SK-N-SH (cell line): ENCODE results near the gene SFT2D3. TPM values are rescaled to one million over a fixed set of nuclear protein-coding genes. Genes with fewer than 3 reads are reported as not detected.

Source experiments
- CTCF ChIA-PET: fragments of 300-600, 350-600 bp; formaldehyde crosslinking; extraction: SDS; loops from one replicate; lab custom pipeline; 2021; lab: Yijun Ruan, JAX
- POLR2A ChIA-PET: fragments of 350-600 bp; sonication (Branson Sonifier 250); formaldehyde crosslinking; extraction: SDS; loops from one replicate; lab custom pipeline; 2020; ENCODE audit warnings: antibody characterized with exemption, inconsistent platforms; lab: Yijun Ruan, JAX
- DNase-seq: peaks from one replicate; pipeline ENCODE4 v3.0.0; 2012
- H2AFZ ChIP-seq: fragments of 200-600 bp; sonication (generic); 2 replicates; pipeline ENCODE4 v1.8.1; 2016; ENCODE audit warnings: antibody characterized with exemption, mild to moderate bottlenecking, low read depth
- H3F3A ChIP-seq: fragments of 200-600 bp; sonication (generic); replicated peaks from 2 replicates; pipeline ENCODE3; 2016; ENCODE audit warnings: antibody characterized with exemption, mild to moderate bottlenecking; ENCODE audit not compliant: insufficient read depth
- H3K27ac ChIP-seq, 2 experiments: fragments of 200-500 bp in 1 of 2; fragments of 200-600 bp in 1 of 2; sonication (Bioruptor generic) in 1 of 2; sonication (generic), shearing (Covaris generic) in 1 of 2; 2 replicates each; pipeline versions ENCODE4 v1.5.1 to v1.6.1; 2014 to 2016; ENCODE audit warnings: low read depth in 2 of 2, inconsistent platforms in 1 of 2, low read length in 1 of 2, mild to moderate bottlenecking in 1 of 2, mixed read lengths in 1 of 2
- H3K27me3 ChIP-seq: fragments of 200-600 bp; sonication (generic), shearing (Covaris generic); 2 replicates; pipeline ENCODE4 v1.6.1; 2016; ENCODE audit warnings: mixed run types; ENCODE audit not compliant: insufficient read depth
- H3K36me3 ChIP-seq, 2 experiments: fragments of 200-500 bp in 1 of 2; fragments of 200-600 bp in 1 of 2; sonication (Bioruptor generic) in 1 of 2; sonication (generic) in 1 of 2; replicated peaks in 1 of 2; 2 replicates each; pipeline versions ENCODE3 to v1.5.1; 2014 to 2016; ENCODE audit warnings: low read length in 1 of 2, mild to moderate bottlenecking in 1 of 2; ENCODE audit not compliant: insufficient read depth in 2 of 2, control insufficient read depth in 1 of 2
- H3K4me1 ChIP-seq, 2 experiments: fragments of 200-500 bp in 1 of 2; fragments of 200-600 bp in 1 of 2; sonication (Bioruptor generic) in 1 of 2; sonication (generic), shearing (Covaris generic) in 1 of 2; 2 replicates each; pipeline versions ENCODE4 v1.5.1 to v1.6.1; 2014 to 2016; ENCODE audit warnings: low read depth in 1 of 2, low read length in 1 of 2, mixed run types in 1 of 2; ENCODE audit not compliant: insufficient read depth in 2 of 2, control insufficient read depth in 1 of 2
- H3K4me2 ChIP-seq: fragments of 200-600 bp; sonication (generic), shearing (Covaris generic); 2 replicates; pipeline ENCODE4 v1.6.1; 2017; ENCODE audit warnings: mixed run types
- H3K4me3 ChIP-seq, 2 experiments: fragments of 200-500 bp in 1 of 2; fragments of 200-600 bp in 1 of 2; sonication (Bioruptor generic) in 1 of 2; sonication (generic), shearing (Covaris generic) in 1 of 2; 2 replicates each; pipeline versions ENCODE4 v1.5.1 to v1.8.1; 2014 to 2016; ENCODE audit warnings: low read depth in 2 of 2, inconsistent platforms in 1 of 2, low read length in 1 of 2, mild to moderate bottlenecking in 1 of 2, mixed read lengths in 1 of 2, moderate library complexity in 1 of 2
- H3K79me2 ChIP-seq: fragments of 200-600 bp; sonication (generic); 2 replicates; pipeline ENCODE4 v1.8.1; 2017; ENCODE audit warnings: mild to moderate bottlenecking; ENCODE audit not compliant: insufficient read depth
- H3K9ac ChIP-seq: fragments of 200-600 bp; sonication (generic); 2 replicates; pipeline ENCODE4 v1.6.1; 2017; ENCODE audit warnings: mixed run types
- H3K9me2 ChIP-seq: fragments of 200-600 bp; sonication (generic); 2 replicates; pipeline ENCODE4 v1.6.1; 2017; ENCODE audit warnings: mixed run types
- H3K9me3 ChIP-seq: fragments of 200-600 bp; sonication (generic); 2 replicates; pipeline ENCODE4 v1.6.1; 2017; ENCODE audit warnings: mixed run types, mild to moderate bottlenecking, moderate library complexity
- H4K20me1 ChIP-seq: fragments of 200-600 bp; sonication (generic); 2 replicates; pipeline ENCODE4 v1.6.1; 2017; ENCODE audit warnings: mild to moderate bottlenecking, mixed run types; ENCODE audit not compliant: insufficient read depth
- CHD2 ChIP-seq: fragments of 150-350 bp; IDR thresholded peaks from 2 replicates; pipeline ENCODE4 v1.6.1; 2018; ENCODE audit warnings: low read length; ENCODE audit not compliant: partially characterized antibody
- CTCF ChIP-seq: fragments of 200-600 bp; sonication (generic); IDR thresholded peaks from 2 replicates; pipeline ENCODE4 v1.6.1; 2017; ENCODE audit warnings: antibody characterized with exemption, mild to moderate bottlenecking, moderate library complexity
- ELF1 ChIP-seq: IDR thresholded peaks from 2 replicates; pipeline ENCODE4 v1.4.0; 2012
- EP300 ChIP-seq, 2 experiments: IDR thresholded peaks; 2 replicates each; pipeline versions ENCODE4 v1.4.0 to v1.6.1; 2012; ENCODE audit warnings: borderline replicate concordance in 1 of 2, low read depth in 1 of 2, low read length in 1 of 2
- EZH2phosphoT487 ChIP-seq: fragments of 200-600 bp; sonication (generic); IDR thresholded peaks from 2 replicates; pipeline ENCODE4 v1.6.1; 2017; ENCODE audit warnings: low read depth, mixed run types, mild to moderate bottlenecking, antibody characterized with exemption, moderate library complexity, borderline replicate concordance
- FOSL2 ChIP-seq: IDR thresholded peaks from 2 replicates; pipeline ENCODE4 v1.4.0; 2012; ENCODE audit warnings: low read depth, mild to moderate bottlenecking, moderate library complexity, borderline replicate concordance
- NFIC ChIP-seq: IDR thresholded peaks from 2 replicates; pipeline ENCODE4 v1.4.0; 2012; ENCODE audit warnings: borderline replicate concordance
- NRF1 ChIP-seq: IDR thresholded peaks from 2 replicates; pipeline ENCODE4 v1.6.1; 2012; ENCODE audit warnings: low read depth, mild to moderate bottlenecking, low read length
- PBX3 ChIP-seq: IDR thresholded peaks from 2 replicates; pipeline ENCODE4; 2012
- RCOR1 ChIP-seq: fragments of 150-350 bp; IDR thresholded peaks from 2 replicates; pipeline ENCODE4 v1.6.1; 2017; ENCODE audit warnings: antibody characterized with exemption, low read length
- RXRA ChIP-seq: IDR thresholded peaks from 2 replicates; pipeline ENCODE4 v1.4.0; 2012; ENCODE audit warnings: low read depth, mild to moderate bottlenecking, borderline replicate concordance
- SIN3A ChIP-seq: IDR thresholded peaks from 2 replicates; pipeline ENCODE4 v1.6.1; 2012; ENCODE audit warnings: low read depth, mild to moderate bottlenecking, low read length, moderate library complexity, borderline replicate concordance
- SMC3 ChIP-seq: IDR thresholded peaks from 2 replicates; pipeline ENCODE4 v1.6.1; 2012; ENCODE audit warnings: low read depth, low read length, improper control_type of control experiment
- TAF1 ChIP-seq: IDR thresholded peaks from 2 replicates; pipeline ENCODE4 v1.6.1; 2012; ENCODE audit warnings: low read depth, mild to moderate bottlenecking, low read length, moderate library complexity, borderline replicate concordance
- TEAD4 ChIP-seq: IDR thresholded peaks from 2 replicates; pipeline ENCODE4 v1.4.0; 2012; ENCODE audit warnings: mild to moderate bottlenecking, borderline replicate concordance; ENCODE audit not compliant: insufficient read depth
- USF2 ChIP-seq: fragments of 150-350 bp; IDR thresholded peaks from 2 replicates; pipeline ENCODE4 v1.6.1; 2017; ENCODE audit warnings: antibody characterized with exemption, low read length, low read depth, borderline replicate concordance
- ZBTB33 ChIP-seq: IDR thresholded peaks from 2 replicates; pipeline ENCODE4 v1.4.0; 2012; ENCODE audit warnings: low read depth, borderline replicate concordance
- WGBS: methylation state at CpG from one replicate; pipeline ENCODE4 v1.1.6; 2017; ENCODE audit warnings: low lambda C conversion rate; 5-methylcytosine and 5-hydroxymethylcytosine counted together
- polyA plus RNA-seq, 3 experiments: library from polyadenylated mRNA; depleted of rRNA; stranded (reverse); fragments of >200 nt; gene quantifications; 2 replicates each; pipeline ENCODE4 v1.2.3, GENCODE V29; 2012

SFT2D3 gene
- polyA plus RNA-seq, 1 of the 3 experiments (the other 2 are of a cell fraction) = 3.2 TPM

- H3K9me2 ChIP-seq = no peaks in the 10 kb centered on the region
- no peaks in the 10 kb centered on the region for H3K9me3 ChIP-seq
- H3K4me3 ChIP-seq = no peak overlapping the region
- H3K27ac ChIP-seq = no peak overlapping the region
- no peak for DNase-seq
- TF ChIP-seq NFIC (no peak), ZBTB33 (no peak), PBX3 (no peak), RXRA (no peak), EP300 (IDR thresholded peaks at IDR 0.05; ENCODE audit: borderline replicate concordance in 1 of 2, low read depth in 1 of 2, low read length in 1 of 2) (no peak), CTCF (no peak), CHD2 (no peak), FOSL2 (no peak), RCOR1 (no peak), SIN3A (no peak), ELF1 (no peak), TEAD4 (no peak), SMC3 (no peak), NRF1 (no peak), EZH2phosphoT487 (no peak), USF2 (no peak), TAF1 (no peak)
- POLR2A ChIA-PET = no interaction called here
- CTCF ChIA-PET = interaction anchor here (1.2 to 4.8 kb wide), 5 partner anchors 8 to 114 kb away, joined by 3 to 19 read pairs (median 5); no protein-coding TSS in a partner anchor
- peaks cover 6 to 20% of the 10 kb centered on the region in 2 experiments; a peak in 3 of 4 replicates for H3K4me1 ChIP-seq
- H3K9ac ChIP-seq = no peak overlapping the region
- peaks cover 44 to 55% of the 10 kb centered on the region in 2 experiments for H3K36me3 ChIP-seq
- H3K79me2 ChIP-seq = peaks cover 30% of the 10 kb centered on the region
- no peak overlapping the region for H3K4me2 ChIP-seq
- H3K27me3 ChIP-seq = no peaks in the 10 kb centered on the region
- WGBS = 94% methylated on average over 5 of the region's 5 CpGs
- H4K20me1 ChIP-seq = no peaks in the 10 kb centered on the region
- H2AFZ ChIP-seq = no peak overlapping the region
- H3F3A ChIP-seq = peaks cover 29% of the 10 kb centered on the region
These were observed 4.2 kb downstream of the SFT2D3 start for GRCh38 chr2:127705391-127706065.
